Activated CD8-positive, alpha-beta memory T cell treated with anti-CD3 and anti-CD28 coated beads for 48 hours (primary cell): ENCODE measurements around the gene MCTP2.
"Not testable (repeated sequence)": the region's sequence is repeated elsewhere in the genome, so short reads cannot be mapped to it uniquely, and the experiment has no call there.

ENCODE experiments used
- DNase-seq, 3 experiments: peaks; one replicate each; pipeline ENCODE4 v3.0.0-alpha.2; 2020; ENCODE audit warnings: low read depth in 2 of 3, low spot score in 2 of 3

Gene MCTP2

GRCh38 chr15:94234300-94234699 lies 2.9 kb downstream of the MCTP2 start:
- no peak for DNase-seq

GRCh38 chr15:94235041-94235440 lies 3.7 kb downstream of the MCTP2 start:
- DNase-seq = no peak

- DNase-seq = no peak
Measured at GRCh38 chr15:94235646-94236045, 4.3 kb downstream of the MCTP2 start.

- no peak for DNase-seq
Measured at GRCh38 chr15:94236608-94237007, 5.2 kb downstream of the MCTP2 start.

- no peak for DNase-seq
Measured at GRCh38 chr15:94237903-94238302, 6.5 kb downstream of the MCTP2 start.

GRCh38 chr15:94238539-94239118 lies 7.3 kb downstream of the MCTP2 start:
- DNase-seq = no peak

GRCh38 chr15:94239474-94239873 lies 8.1 kb downstream of the MCTP2 start:
- DNase-seq = no peak

GRCh38 chr15:94240480-94240879 lies 9.1 kb downstream of the MCTP2 start:
- no peak for DNase-seq

- DNase-seq = no peak
Measured at GRCh38 chr15:94242257-94242656, 10.9 kb downstream of the MCTP2 start.

- DNase-seq = not testable (repeated sequence)
Measured at GRCh38 chr15:94243003-94243402, 11.6 kb downstream of the MCTP2 start.

GRCh38 chr15:94243418-94243817 lies 12.1 kb downstream of the MCTP2 start:
- DNase-seq = no peak

- DNase-seq = no peak
Measured at GRCh38 chr15:94246016-94246415, 14.7 kb downstream of the MCTP2 start.

GRCh38 chr15:94247789-94248638 lies 16.7 kb downstream of the MCTP2 start:
- DNase-seq = no peak

- no peak for DNase-seq
Measured at GRCh38 chr15:94250801-94251200, 19.4 kb downstream of the MCTP2 start.

GRCh38 chr15:94252223-94252766 lies 20.9 kb downstream of the MCTP2 start:
- DNase-seq = no peak

- no peak for DNase-seq
Measured at GRCh38 chr15:94252906-94253491, 21.6 kb downstream of the MCTP2 start.

GRCh38 chr15:94253742-94254141 lies 22.4 kb downstream of the MCTP2 start:
- no peak for DNase-seq

- no peak for DNase-seq
Measured at GRCh38 chr15:94255540-94255939, 24.2 kb downstream of the MCTP2 start.

GRCh38 chr15:94256511-94256910 lies 25.1 kb downstream of the MCTP2 start:
- DNase-seq = no peak

GRCh38 chr15:94257776-94258175 lies 26.4 kb downstream of the MCTP2 start:
- not testable (repeated sequence) for DNase-seq

GRCh38 chr15:94258246-94258645 lies 26.9 kb downstream of the MCTP2 start:
- DNase-seq = no peak

- DNase-seq = no peak
Measured at GRCh38 chr15:94259121-94259751, 27.9 kb downstream of the MCTP2 start.
